IPS-18a (cell line): ENCODE data around the gene AKR1B15.

Experiments
- H3K27ac ChIP-seq: one replicate; pipeline ENCODE4 v1.5.1; 2013; ENCODE audit warnings: low read length
- H3K27me3 ChIP-seq: one replicate; pipeline ENCODE4 v1.6.1; 2013; ENCODE audit warnings: mild to moderate bottlenecking, low read length; ENCODE audit not compliant: control insufficient read depth, insufficient read depth
- H3K36me3 ChIP-seq: one replicate; pipeline ENCODE4 v1.6.1; 2013; ENCODE audit warnings: low read depth, low read length; ENCODE audit not compliant: control insufficient read depth
- H3K4me1 ChIP-seq: one replicate; pipeline ENCODE4 v1.6.1; 2013; ENCODE audit warnings: low read depth, low read length; ENCODE audit not compliant: control insufficient read depth
- H3K4me3 ChIP-seq: one replicate; pipeline ENCODE4 v1.5.1; 2013; ENCODE audit warnings: low read length
- H3K9ac ChIP-seq: one replicate; pipeline ENCODE4 v1.6.1; 2013; ENCODE audit warnings: mild to moderate bottlenecking, low read length, moderate library complexity
- H3K9me3 ChIP-seq: one replicate; pipeline ENCODE4 v1.6.1; 2013; ENCODE audit warnings: low read depth, low read length; ENCODE audit not compliant: control insufficient read depth

The AKR1B15 gene

DNA sequence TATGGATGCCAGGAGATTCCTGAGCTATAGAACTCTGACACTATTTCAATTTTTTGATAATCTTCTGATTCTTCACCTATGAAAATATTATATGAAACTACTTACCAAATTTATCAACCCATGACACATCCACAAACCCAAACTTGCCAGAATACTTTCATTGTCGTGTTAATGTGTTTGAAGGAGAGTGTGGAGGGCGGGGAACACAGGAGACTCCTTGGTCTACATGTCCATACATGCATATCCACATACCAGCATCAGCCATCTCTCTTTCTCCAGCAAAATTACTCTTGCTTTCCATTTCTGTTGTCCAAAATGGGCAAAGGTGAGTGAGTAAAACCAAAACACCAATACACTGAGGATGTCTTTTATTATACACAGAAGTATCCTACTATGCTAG is 74.3 kb downstream of the AKR1B15 start:
- H3K9me3 ChIP-seq = no peaks in the 10 kb centered on the region
- no peak overlapping the region for H3K4me3 ChIP-seq
- H3K27ac ChIP-seq = no peak overlapping the region
- H3K4me1 ChIP-seq = no peaks in the 10 kb centered on the region
- H3K36me3 ChIP-seq = no peaks in the 10 kb centered on the region
- H3K27me3 ChIP-seq = peaks cover 3% of the 10 kb centered on the region
- H3K9ac ChIP-seq = no peak overlapping the region

DNA sequence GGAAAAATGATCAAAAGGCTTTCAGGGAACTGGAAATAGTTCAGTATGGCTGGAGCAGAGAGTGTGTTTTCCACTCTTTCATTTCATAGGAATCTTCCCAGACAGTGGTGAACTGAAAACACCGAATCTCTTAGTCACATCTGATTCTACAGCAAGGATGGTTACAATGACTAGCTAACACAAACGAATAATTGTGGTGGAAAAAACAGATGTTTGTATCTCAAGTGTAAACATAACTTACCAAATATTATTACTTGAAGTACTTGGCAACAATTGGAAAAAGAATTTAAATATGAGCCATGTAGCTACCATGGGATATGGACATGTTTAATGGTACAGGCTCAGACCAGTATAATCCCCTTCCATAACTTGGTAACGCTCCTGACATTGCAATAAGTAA is 76.6 kb downstream of the AKR1B15 start:
- H3K9me3 ChIP-seq = no peaks in the 10 kb centered on the region
- no peaks in the 10 kb centered on the region for H3K4me1 ChIP-seq
- no peaks in the 10 kb centered on the region for H3K36me3 ChIP-seq
- H3K27me3 ChIP-seq = peaks cover 3% of the 10 kb centered on the region
- H3K4me3 ChIP-seq = no peak overlapping the region
- no peak overlapping the region for H3K27ac ChIP-seq
- no peak overlapping the region for H3K9ac ChIP-seq

DNA sequence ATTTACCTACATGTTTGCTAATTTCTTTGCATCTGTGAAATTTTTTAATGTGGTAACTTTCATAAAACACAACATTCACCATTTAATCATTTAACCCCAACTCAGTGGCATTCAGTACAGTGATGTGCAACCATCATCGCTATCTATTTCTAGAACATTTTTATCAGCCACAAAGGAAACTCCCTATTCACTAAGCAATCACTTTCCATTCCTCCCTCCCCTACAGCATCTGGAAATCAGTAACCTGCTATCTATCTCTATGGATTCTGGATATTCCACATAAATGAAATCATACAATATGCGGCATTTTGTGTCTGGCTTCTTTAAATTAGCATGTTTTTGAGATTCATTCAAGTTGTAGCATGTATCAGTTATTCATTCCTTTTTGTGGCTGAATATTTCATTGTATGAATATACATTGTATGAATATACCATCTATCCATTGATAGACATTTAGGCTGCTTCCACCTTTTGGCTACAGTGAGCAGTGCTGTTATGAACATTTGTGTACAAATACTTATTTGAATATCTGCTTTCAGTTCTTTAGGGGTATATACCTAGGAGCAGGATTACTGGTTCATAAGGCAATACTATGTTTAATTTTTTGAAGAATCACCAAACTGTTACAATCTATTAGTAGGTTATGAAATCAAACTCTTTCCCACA is 78.3 kb downstream of the AKR1B15 start:
- H3K4me3 ChIP-seq = no peak overlapping the region
- H3K27me3 ChIP-seq = peaks cover 3% of the 10 kb centered on the region
- H3K9me3 ChIP-seq = no peaks in the 10 kb centered on the region
- no peak overlapping the region for H3K9ac ChIP-seq
- H3K36me3 ChIP-seq = no peaks in the 10 kb centered on the region
- no peak overlapping the region for H3K27ac ChIP-seq
- no peaks in the 10 kb centered on the region for H3K4me1 ChIP-seq

DNA sequence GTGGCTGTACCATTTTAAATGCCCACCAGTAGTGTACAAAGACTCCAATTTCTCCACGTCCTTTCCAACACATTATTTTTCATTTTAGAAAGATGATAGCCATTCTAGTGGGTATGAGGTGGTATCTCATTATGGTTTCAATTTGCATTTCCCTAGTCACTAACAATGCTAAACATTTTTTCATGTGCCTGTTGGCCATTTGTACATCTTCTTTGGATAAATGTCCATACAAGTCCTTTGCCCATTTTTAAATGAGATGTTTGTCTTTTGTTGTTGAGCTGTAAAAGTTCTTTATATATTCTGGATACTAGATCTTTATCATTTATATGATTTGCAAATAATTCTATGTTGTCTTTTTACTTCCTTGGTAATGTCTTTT is 78.9 kb downstream of the AKR1B15 start:
- H3K36me3 ChIP-seq = no peaks in the 10 kb centered on the region
- H3K4me3 ChIP-seq = no peak overlapping the region
- H3K27me3 ChIP-seq = peaks cover 3% of the 10 kb centered on the region
- H3K4me1 ChIP-seq = no peaks in the 10 kb centered on the region
- H3K27ac ChIP-seq = no peak overlapping the region
- H3K9me3 ChIP-seq = no peaks in the 10 kb centered on the region
- no peak overlapping the region for H3K9ac ChIP-seq

DNA sequence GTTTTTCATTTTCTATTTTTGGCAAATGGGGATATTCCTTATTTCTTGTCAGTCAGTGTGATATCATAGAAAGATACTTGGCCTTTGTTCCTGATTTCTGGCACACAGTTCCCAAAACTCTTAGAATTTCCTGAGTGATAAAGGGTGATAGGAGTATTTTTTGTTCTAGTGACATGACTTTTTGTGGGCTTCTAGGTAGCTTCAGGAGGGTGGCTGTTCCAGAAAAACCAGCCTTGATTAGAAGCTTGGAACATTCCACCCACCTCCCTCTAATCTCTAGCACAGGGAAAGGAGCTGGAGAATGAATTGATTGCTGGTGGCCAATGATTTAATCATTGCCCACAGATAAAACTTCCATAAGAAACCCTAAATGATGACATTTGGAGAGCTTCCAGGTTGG is 80.5 kb downstream of the AKR1B15 start:
- Histone ChIP-seq H3K9ac (no peak overlapping the region), H3K36me3 (no peaks in the 10 kb centered on the region), H3K4me1 (no peaks in the 10 kb centered on the region), H3K9me3 (no peaks in the 10 kb centered on the region), H3K27me3 (peaks cover 3% of the 10 kb centered on the region), H3K4me3 (no peak overlapping the region), H3K27ac (no peak overlapping the region)
